Endothelial cell of umbilical vein (primary cell): ENCODE results near the gene AQP10. TPM values are rescaled to one million over a fixed set of nuclear protein-coding genes. Genes with fewer than 3 reads are reported as not detected.

Experiments used
- BruUV-seq: library from RNA; stranded (reverse); fragments of 400-500 nt; replicated peaks from 2 replicates; lab custom pipeline; 2021; lab: Mats Ljungman, UMichigan
- CTCF ChIA-PET: fragments of 300-600, 350-600 bp; sonication (Branson Sonifier 250); formaldehyde crosslinking; loops from one replicate; lab custom pipeline; 2021; ENCODE audit warnings: antibody characterized with exemption, inconsistent platforms; lab: Charles Lee
- POLR2A ChIA-PET: fragments of 300-600, 350-600 bp; sonication (Branson Sonifier 250); formaldehyde crosslinking; loops from one replicate; lab custom pipeline; 2021; ENCODE audit warnings: antibody characterized with exemption, inconsistent platforms; lab: Charles Lee
- DNase-seq: peaks from one replicate; pipeline ENCODE4 v3.0.0-alpha.2; 2011; ENCODE audit warnings: low read depth, low spot score
- FAIRE-seq: peaks from 2 replicates; lab custom pipeline; 2011; peaks lifted over from hg19 to GRCh38; lab: Jason Lieb, UNC
- H2AFZ ChIP-seq: 2 replicates; pipeline ENCODE4 v1.6.0; 2012; ENCODE audit warnings: low read depth, low read length, control low read depth, inconsistent platforms
- H3K27ac ChIP-seq: 2 replicates; pipeline ENCODE4 v1.5.1; 2011; ENCODE audit warnings: low read depth, mild to moderate bottlenecking, control low read depth, low read length, moderate library complexity; ENCODE audit not compliant: insufficient read depth
- H3K27me3 ChIP-seq, 2 experiments: 2 replicates each; pipeline versions ENCODE4 v1.6.0 to v1.6.1; 2011; ENCODE audit warnings: low read length in 2 of 2, mixed read lengths in 1 of 2; ENCODE audit not compliant: control insufficient read depth in 2 of 2, insufficient read depth in 2 of 2
- H3K36me3 ChIP-seq, 2 experiments: 2 replicates in 1 of 2; 3 replicates in 1 of 2; pipeline ENCODE4 v1.5.1; 2011; ENCODE audit warnings: low read length in 2 of 2, mild to moderate bottlenecking in 1 of 2, moderate library complexity in 1 of 2; ENCODE audit not compliant: control insufficient read depth in 2 of 2, insufficient read depth in 2 of 2; ENCODE audit errors: extremely low read depth in 1 of 2
- H3K4me1 ChIP-seq: 3 replicates; pipeline ENCODE4 v1.5.1; 2011; ENCODE audit warnings: mild to moderate bottlenecking, low read length; ENCODE audit not compliant: control insufficient read depth, insufficient read depth; ENCODE audit errors: extremely low read depth
- H3K4me2 ChIP-seq: 2 replicates; pipeline ENCODE4 v1.6.1; 2011; ENCODE audit warnings: low read length, control low read depth, mixed read lengths; ENCODE audit not compliant: insufficient read depth
- H3K4me3 ChIP-seq, 3 experiments: fragments of 200-600 bp in 1 of 3; sonication (generic), shearing (Covaris generic) in 1 of 3; replicated peaks in 1 of 3; 2 replicates each; pipeline ENCODE4 v1.5.1; 2011 to 2016; ENCODE audit warnings: control low read depth in 3 of 3, low read length in 3 of 3, mild to moderate bottlenecking in 2 of 3, inconsistent platforms in 1 of 3, low read depth in 1 of 3, moderate library complexity in 1 of 3; ENCODE audit not compliant: insufficient read depth in 1 of 3
- H3K79me2 ChIP-seq: 2 replicates; pipeline ENCODE4 v1.6.0; 2012; ENCODE audit warnings: low read length, inconsistent platforms; ENCODE audit not compliant: control insufficient read depth, insufficient read depth
- H3K9ac ChIP-seq: replicated peaks from 2 replicates; pipeline ENCODE3; 2011; ENCODE audit warnings: low read length, control low read depth; ENCODE audit not compliant: insufficient read depth; ENCODE audit errors: extremely low read depth
- H3K9me1 ChIP-seq: replicated peaks from 3 replicates; pipeline ENCODE4 v1.6.0; 2011; ENCODE audit warnings: mild to moderate bottlenecking, low read length; ENCODE audit not compliant: control insufficient read depth, insufficient read depth; ENCODE audit errors: extremely low read depth
- H3K9me3 ChIP-seq: replicated peaks from 2 replicates; pipeline ENCODE4 v1.5.1; 2012; ENCODE audit warnings: low read length, inconsistent platforms; ENCODE audit not compliant: control insufficient read depth, insufficient read depth
- H4K20me1 ChIP-seq: replicated peaks from 2 replicates; pipeline ENCODE3; 2011; ENCODE audit warnings: mild to moderate bottlenecking, low read length; ENCODE audit not compliant: control insufficient read depth, insufficient read depth; ENCODE audit errors: extremely low read depth
- CTCF ChIP-seq, 2 donors: IDR thresholded peaks; 1 replicate in 1 of 2; 2 replicates in 1 of 2; pipeline ENCODE4 v1.5.1; 2011; ENCODE audit warnings: low read length in 2 of 2, mild to moderate bottlenecking in 2 of 2, moderate library complexity in 2 of 2, control low read depth in 1 of 2, inconsistent platforms in 1 of 2, low read depth in 1 of 2; ENCODE audit not compliant: insufficient read depth in 1 of 2; ENCODE audit errors: extremely low read depth in 1 of 2
- EZH2 ChIP-seq: IDR thresholded peaks from 2 replicates; pipeline ENCODE4 v1.6.1; 2012; ENCODE audit warnings: borderline replicate concordance, low read depth, mild to moderate bottlenecking, moderate library complexity, low read length, inconsistent platforms; ENCODE audit not compliant: severe bottlenecking
- FOS ChIP-seq: IDR thresholded peaks from 2 replicates; pipeline ENCODE4 v1.6.1; 2011; ENCODE audit warnings: mild to moderate bottlenecking, low read length, moderate library complexity, borderline replicate concordance; ENCODE audit not compliant: insufficient read depth
- GATA2 ChIP-seq: IDR thresholded peaks from 2 replicates; pipeline ENCODE4 v1.7.0; 2011; ENCODE audit warnings: low read depth, mild to moderate bottlenecking, moderate library complexity, mixed read lengths, low read length; ENCODE audit not compliant: insufficient read length, insufficient read depth
- JUN ChIP-seq: IDR thresholded peaks from 2 replicates; pipeline ENCODE4 v1.6.1; 2011; ENCODE audit warnings: borderline replicate concordance, low read depth; ENCODE audit not compliant: insufficient read length, insufficient read depth
- MYC ChIP-seq: IDR thresholded peaks from one replicate; pipeline ENCODE4 v1.6.1; 2011; ENCODE audit warnings: mild to moderate bottlenecking, low read depth, low read length
- POLR2A ChIP-seq: IDR thresholded peaks from 2 replicates; pipeline ENCODE4 v1.6.1; 2012; ENCODE audit warnings: low read depth, mild to moderate bottlenecking, control low read depth, low read length
- POLR2AphosphoS5 ChIP-seq: IDR thresholded peaks from 2 replicates; pipeline ENCODE4 v1.6.1; 2012; ENCODE audit warnings: low read depth, mild to moderate bottlenecking, control low read depth, low read length, moderate library complexity; ENCODE audit not compliant: insufficient read depth
- dilution Hi-C: fragments of 300-500 bp; cut with MboI; formaldehyde crosslinking; loops from one replicate; pipeline ENCODE4 v1.15.0; 2019; ENCODE audit warnings: low sequenced_read_pairs; ENCODE audit not compliant: extremely low pct_ligation_motif_present
- intact Hi-C: fragments of 100-400 bp; cut with micrococcal nuclease; formaldehyde crosslinking; loops from one replicate; pipeline ENCODE4 v1.10.0; 2022
- polyA plus RNA-seq, 4 experiments: library from polyadenylated mRNA; depleted of rRNA in 3 of 4; stranded (reverse) in 3 of 4; unstranded in 1 of 4; fragments of >200 nt; gene quantifications; 2 replicates each; pipeline versions ENCODE4 v1.2.1 to v1.2.3, GENCODE V29; 2011 to 2012; ENCODE audit warnings: missing spikeins in 1 of 4
- total RNA-seq: library from RNA; stranded (reverse); gene quantifications from 2 replicates; pipeline ENCODE4 v1.2.3, GENCODE V29; 2021
- TF ChIP-seq, protein P1 (sequence below): IDR thresholded peaks from 2 replicates; pipeline ENCODE4 v1.6.1; 2011; ENCODE audit not compliant: insufficient read depth, insufficient read length

Gene AQP10
- total and polyA plus RNA-seq, 2 donors (not counting 3 experiments of a cell fraction or from before 2014, with no cell fraction given): not detected

GRCh38 chr1:154324241-154324640 lies 3.3 kb downstream of the AQP10 start:
- Histone ChIP-seq H3K27me3 (peaks cover 0 to 8% of the 10 kb centered on the region in 2 experiments), H3K4me3 (no peak overlapping the region), H3K4me1 (peaks cover 22% of the 10 kb centered on the region), H2AFZ (no peak overlapping the region), H3K9me1 (no peaks in the 10 kb centered on the region), H3K79me2 (peaks cover 7% of the 10 kb centered on the region), H3K36me3 (no peaks in the 10 kb centered on the region), H3K9ac (no peak overlapping the region), H3K9me3 (no peaks in the 10 kb centered on the region), H3K4me2 (no peak overlapping the region), H4K20me1 (no peaks in the 10 kb centered on the region), H3K27ac (no peak overlapping the region)
- TF ChIP-seq, protein P1, sequence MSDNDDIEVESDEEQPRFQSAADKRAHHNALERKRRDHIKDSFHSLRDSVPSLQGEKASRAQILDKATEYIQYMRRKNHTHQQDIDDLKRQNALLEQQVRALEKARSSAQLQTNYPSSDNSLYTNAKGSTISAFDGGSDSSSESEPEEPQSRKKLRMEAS: no peak
- TF ChIP-seq GATA2 (no peak), MYC (no peak), FOS (no peak), EZH2 (no peak), POLR2A (no peak), JUN (no peak), POLR2AphosphoS5 (no peak), CTCF (IDR thresholded peaks at IDR 0.05; ENCODE audit: extremely low read depth in 1 of 2, insufficient read depth in 1 of 2, low read depth in 1 of 2, low read length in 2 of 2) (no peak)
- intact Hi-C loops: no loop called here
- CTCF ChIA-PET: interaction anchor here (0.6 to 7.8 kb wide), 3 partner anchors 11 to 134 kb away, joined by 3 to 210 read pairs (median 4); no protein-coding TSS in a partner anchor
- FAIRE-seq (no peak), DNase-seq (no peak)
- no TSS peak for BruUV-seq
- POLR2A ChIA-PET: interaction anchor here (1.7 kb wide), 1 partner anchor 11 kb away, joined by 4 read pairs; no protein-coding TSS in a partner anchor
- dilution Hi-C loops: no loop called here
